Neural progenitor cell (in vitro differentiated cells): Measurements from ENCODE around the gene RPS19. TPM values are rescaled to one million over a fixed set of nuclear protein-coding genes. Genes with fewer than 3 reads are reported as not detected.

Source experiments
- DNase-seq: peaks from one replicate; pipeline ENCODE4 v3.0.0-alpha.2; 2016; ENCODE audit warnings: low spot score
- H2AFZ ChIP-seq: fragments of 200-600 bp; sonication (generic); replicated peaks from 2 replicates; pipeline ENCODE4 v1.6.1; 2016; ENCODE audit warnings: antibody characterized with exemption
- H3F3A ChIP-seq: fragments of 200-600 bp; sonication (generic); 2 replicates; pipeline ENCODE4 v1.6.1; 2016; ENCODE audit warnings: antibody characterized with exemption, low read depth
- H3K27ac ChIP-seq: fragments of 200-600 bp; sonication (generic); 2 replicates; pipeline ENCODE4 v1.5.1; 2016; ENCODE audit warnings: mild to moderate bottlenecking
- H3K27me3 ChIP-seq: fragments of 200-600 bp; sonication (generic); 2 replicates; pipeline ENCODE4 v1.6.1; 2016; ENCODE audit warnings: mild to moderate bottlenecking, moderate library complexity
- H3K36me3 ChIP-seq: fragments of 200-600 bp; sonication (generic); 2 replicates; pipeline ENCODE4 v1.5.1; 2016
- H3K4me1 ChIP-seq: fragments of 200-600 bp; sonication (generic); 2 replicates; pipeline ENCODE4 v1.6.1; 2016; ENCODE audit warnings: mixed run types
- H3K4me2 ChIP-seq: fragments of 200-600 bp; sonication (generic); 2 replicates; pipeline ENCODE4 v1.6.1; 2016
- H3K4me3 ChIP-seq: fragments of 200-600 bp; sonication (generic); 2 replicates; pipeline ENCODE4 v1.5.1; 2016
- H3K79me2 ChIP-seq: fragments of 200-600 bp; sonication (generic); 2 replicates; pipeline ENCODE4 v1.6.1; 2016; ENCODE audit warnings: low read depth
- H3K9ac ChIP-seq: fragments of 200-600 bp; sonication (generic); 2 replicates; pipeline ENCODE4 v1.6.1; 2016
- H3K9me3 ChIP-seq: fragments of 200-600 bp; sonication (generic); 2 replicates; pipeline ENCODE4 v1.5.1; 2016; ENCODE audit warnings: low read depth
- H4K20me1 ChIP-seq: fragments of 200-600 bp; sonication (generic); 2 replicates; pipeline ENCODE4 v1.6.1; 2016; ENCODE audit warnings: low read depth
- H3K27ac Mint-ChIP-seq: 3 replicates; pipeline ENCODE4 v1.8.0; 2021; ENCODE audit warnings: mixed read lengths
- H3K27me3 Mint-ChIP-seq: 2 replicates; pipeline ENCODE4 v1.8.0; 2022; ENCODE audit warnings: low read depth, mild to moderate bottlenecking, inconsistent platforms, moderate library complexity, mixed read lengths; ENCODE audit not compliant: insufficient read depth
- H3K36me3 Mint-ChIP-seq: 3 replicates; pipeline ENCODE4 v1.8.0; 2021; ENCODE audit warnings: mixed read lengths
- H3K4me1 Mint-ChIP-seq: 3 replicates; pipeline ENCODE4 v1.8.0; 2021; ENCODE audit warnings: mixed read lengths
- H3K4me3 Mint-ChIP-seq: 3 replicates; pipeline ENCODE4 v1.8.0; 2021; ENCODE audit warnings: mild to moderate bottlenecking, moderate library complexity, mixed read lengths
- H3K9me3 Mint-ChIP-seq: 3 replicates; pipeline ENCODE4 v1.8.0; 2020; ENCODE audit warnings: mixed read lengths
- EZH2 ChIP-seq: fragments of 200-600 bp; sonication (generic); IDR thresholded peaks from 2 replicates; pipeline ENCODE4 v1.6.1; 2017; ENCODE audit warnings: antibody characterized with exemption, mild to moderate bottlenecking, moderate library complexity
- EZH2phosphoT487 ChIP-seq: fragments of 200-600 bp; sonication (generic); IDR thresholded peaks from 2 replicates; pipeline ENCODE4 v1.6.1; 2017; ENCODE audit warnings: antibody characterized with exemption
- total RNA-seq: library from RNA; depleted of rRNA; stranded (reverse); fragments of >200 nt; gene quantifications from 2 replicates; pipeline ENCODE4 v1.2.3, GENCODE V29; 2015; ENCODE audit warnings: low replicate concordance
- TF ChIP-seq, protein P1 (sequence below): fragments of 200-600 bp; sonication (generic); IDR thresholded peaks from 2 replicates; pipeline ENCODE4 v1.5.1; 2017; ENCODE audit warnings: antibody characterized with exemption, mild to moderate bottlenecking

RPS19 gene
- total RNA-seq, 1 donor from 2014 or later, result 1,422 TPM

DNA sequence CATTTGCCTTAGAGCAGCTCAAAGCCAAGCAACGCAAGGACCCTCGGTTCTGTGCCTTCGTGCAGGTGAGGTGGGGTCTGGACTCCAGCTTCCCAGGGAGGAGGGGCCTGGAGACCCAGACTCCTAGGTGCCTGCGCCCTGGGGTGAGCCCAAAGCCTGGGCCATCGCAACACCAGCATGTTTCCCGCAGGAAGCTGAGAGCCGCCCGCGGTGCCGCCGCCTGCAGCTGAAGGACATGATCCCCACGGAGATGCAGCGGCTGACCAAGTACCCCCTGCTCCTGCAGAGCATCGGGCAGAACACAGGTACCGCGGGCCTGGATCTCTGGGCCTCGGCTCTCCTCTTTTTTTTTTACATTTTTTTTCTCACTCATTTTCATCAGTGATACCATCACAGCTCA, 42.5 kb downstream of the RPS19 start:
- Mint-ChIP-seq H3K4me1 (no peaks in the 10 kb centered on the region), H3K36me3 (peaks cover 8% of the 10 kb centered on the region), H3K27me3 (peaks cover 2% of the 10 kb centered on the region), H3K4me3 (no peak overlapping the region), H3K27ac (no peak overlapping the region), H3K9me3 (no peaks in the 10 kb centered on the region)
- Histone ChIP-seq H3K4me2 (no peak overlapping the region), H3K4me1 (no peaks in the 10 kb centered on the region), H3K79me2 (no peaks in the 10 kb centered on the region), H3K4me3 (no peak overlapping the region), H2AFZ (no peak overlapping the region), H3F3A (no peaks in the 10 kb centered on the region), H3K9me3 (no peaks in the 10 kb centered on the region), H4K20me1 (no peaks in the 10 kb centered on the region), H3K36me3 (no peaks in the 10 kb centered on the region), H3K9ac (no peak overlapping the region), H3K27me3 (no peaks in the 10 kb centered on the region), H3K27ac (no peak overlapping the region)
- TF ChIP-seq, protein P1, sequence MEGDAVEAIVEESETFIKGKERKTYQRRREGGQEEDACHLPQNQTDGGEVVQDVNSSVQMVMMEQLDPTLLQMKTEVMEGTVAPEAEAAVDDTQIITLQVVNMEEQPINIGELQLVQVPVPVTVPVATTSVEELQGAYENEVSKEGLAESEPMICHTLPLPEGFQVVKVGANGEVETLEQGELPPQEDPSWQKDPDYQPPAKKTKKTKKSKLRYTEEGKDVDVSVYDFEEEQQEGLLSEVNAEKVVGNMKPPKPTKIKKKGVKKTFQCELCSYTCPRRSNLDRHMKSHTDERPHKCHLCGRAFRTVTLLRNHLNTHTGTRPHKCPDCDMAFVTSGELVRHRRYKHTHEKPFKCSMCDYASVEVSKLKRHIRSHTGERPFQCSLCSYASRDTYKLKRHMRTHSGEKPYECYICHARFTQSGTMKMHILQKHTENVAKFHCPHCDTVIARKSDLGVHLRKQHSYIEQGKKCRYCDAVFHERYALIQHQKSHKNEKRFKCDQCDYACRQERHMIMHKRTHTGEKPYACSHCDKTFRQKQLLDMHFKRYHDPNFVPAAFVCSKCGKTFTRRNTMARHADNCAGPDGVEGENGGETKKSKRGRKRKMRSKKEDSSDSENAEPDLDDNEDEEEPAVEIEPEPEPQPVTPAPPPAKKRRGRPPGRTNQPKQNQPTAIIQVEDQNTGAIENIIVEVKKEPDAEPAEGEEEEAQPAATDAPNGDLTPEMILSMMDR, result no peak
- TF ChIP-seq EZH2, result no peak
- no peak for TF ChIP-seq EZH2phosphoT487
- DNase-seq, result no peak

DNA sequence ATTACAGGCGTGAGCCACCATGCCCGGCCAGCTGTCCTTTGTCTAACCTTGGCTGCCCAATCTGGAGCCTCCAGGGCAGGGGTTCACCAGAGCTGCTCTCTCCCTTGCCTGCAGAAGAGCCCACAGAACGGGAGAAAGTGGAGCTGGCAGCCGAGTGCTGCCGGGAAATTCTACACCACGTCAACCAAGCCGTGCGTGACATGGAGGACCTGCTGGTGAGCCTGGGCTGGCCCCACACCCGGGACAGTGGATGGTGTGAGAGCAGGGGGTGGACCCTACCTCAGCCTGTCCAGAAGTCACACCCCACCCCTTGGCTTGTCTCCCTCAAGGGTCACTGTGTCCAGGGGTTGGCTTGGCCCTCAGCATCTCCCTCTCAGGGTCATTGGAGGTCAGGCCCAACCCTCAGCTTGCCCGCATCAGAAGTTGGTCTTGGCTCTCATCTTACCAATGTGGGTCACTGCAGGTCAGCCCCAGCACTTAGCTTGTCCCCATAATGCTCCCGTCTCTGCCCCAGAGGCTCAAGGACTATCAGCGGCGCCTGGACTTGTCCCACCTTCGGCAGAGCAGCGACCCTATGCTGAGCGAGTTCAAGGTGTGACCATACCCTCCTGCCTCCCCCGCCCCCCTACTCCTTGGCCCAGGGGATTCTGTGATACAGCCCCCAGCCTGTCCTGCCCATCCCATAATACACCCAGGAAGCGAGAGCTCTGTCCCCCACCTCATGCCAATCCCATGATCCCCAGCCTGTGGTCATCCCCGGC, 43.3 kb downstream of the RPS19 start:
- no peak overlapping the region for H3K4me3 ChIP-seq

DNA sequence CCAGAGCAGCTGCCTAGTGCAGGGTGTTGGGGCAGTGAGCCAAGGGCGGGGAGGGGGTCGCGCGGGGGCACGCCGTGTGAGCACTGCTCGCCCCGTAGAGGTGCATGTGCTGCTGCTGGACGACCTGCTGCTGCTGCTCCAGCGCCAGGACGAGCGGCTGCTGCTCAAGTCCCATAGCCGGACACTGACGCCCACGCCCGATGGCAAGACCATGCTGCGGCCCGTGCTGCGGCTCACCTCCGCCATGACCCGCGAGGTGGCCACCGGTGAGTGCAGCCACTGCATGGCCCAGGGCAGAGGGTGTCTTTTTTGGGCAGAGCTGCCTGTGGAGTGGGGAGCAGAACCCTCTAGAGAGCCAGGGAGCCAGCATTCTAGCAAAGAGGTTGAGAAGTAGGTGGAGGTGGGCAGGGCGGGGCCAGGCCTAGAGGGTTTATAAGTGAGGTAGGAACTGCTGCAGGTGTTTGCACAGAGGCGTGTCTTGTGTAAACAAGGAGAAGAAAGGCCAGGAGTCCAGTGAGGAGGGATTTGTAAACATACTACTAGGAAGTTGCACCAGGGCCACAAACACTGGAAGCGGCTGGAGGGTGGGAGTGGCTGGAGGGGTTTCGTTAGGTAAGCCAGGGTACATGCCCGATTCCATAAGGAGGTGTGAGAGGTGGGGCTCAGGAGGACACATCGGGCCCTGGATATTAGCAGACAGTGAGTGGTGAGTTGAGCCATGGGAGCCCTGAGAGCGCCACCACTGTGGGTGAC, 44.2 kb downstream of the RPS19 start:
- H4K20me1 ChIP-seq, result no peaks in the 10 kb centered on the region
- H3K9ac ChIP-seq, result no peak overlapping the region
- no peak for TF ChIP-seq EZH2
- TF ChIP-seq, protein P1, result no peak
- no peak for TF ChIP-seq EZH2phosphoT487
- no peaks in the 10 kb centered on the region for H3K4me1 ChIP-seq
- no peaks in the 10 kb centered on the region for H3K36me3 ChIP-seq
- no peak overlapping the region for H3K4me2 ChIP-seq
- H3K79me2 ChIP-seq, result no peaks in the 10 kb centered on the region
- no peak overlapping the region for H3K4me3 ChIP-seq
- Mint-ChIP-seq H3K27me3 (peaks cover 2% of the 10 kb centered on the region), H3K36me3 (peaks cover 5% of the 10 kb centered on the region), H3K4me3 (no peak overlapping the region), H3K27ac (no peak overlapping the region), H3K9me3 (no peaks in the 10 kb centered on the region), H3K4me1 (no peaks in the 10 kb centered on the region)
- peaks cover 7% of the 10 kb centered on the region for H3K27me3 ChIP-seq
- H3K27ac ChIP-seq, result no peak overlapping the region
- H3K9me3 ChIP-seq, result no peaks in the 10 kb centered on the region
- DNase-seq, result no peak
- no peaks in the 10 kb centered on the region for H3F3A ChIP-seq
- H2AFZ ChIP-seq, result no peak overlapping the region

More for the DNA sequence above, 43.3 kb downstream of the RPS19 start:
- no peaks in the 10 kb centered on the region for H3K9me3 Mint-ChIP-seq
- H3K27ac Mint-ChIP-seq, result no peak overlapping the region
- H3K4me3 Mint-ChIP-seq, result no peak overlapping the region
- no peak overlapping the region for H2AFZ ChIP-seq
- H3K36me3 ChIP-seq, result no peaks in the 10 kb centered on the region
- TF ChIP-seq EZH2phosphoT487 (no peak), EZH2 (no peak)
- TF ChIP-seq, protein P1, result no peak
- no peak for DNase-seq
- no peak overlapping the region for H3K27ac ChIP-seq
- no peak overlapping the region for H3K9ac ChIP-seq
- no peaks in the 10 kb centered on the region for H3K79me2 ChIP-seq
- no peaks in the 10 kb centered on the region for H3K9me3 ChIP-seq
- no peaks in the 10 kb centered on the region for H4K20me1 ChIP-seq
- H3F3A ChIP-seq, result no peaks in the 10 kb centered on the region
- H3K36me3 Mint-ChIP-seq, result peaks cover 8% of the 10 kb centered on the region
- H3K27me3 Mint-ChIP-seq, result peaks cover 2% of the 10 kb centered on the region
- H3K4me1 Mint-ChIP-seq, result no peaks in the 10 kb centered on the region
- H3K27me3 ChIP-seq, result no peaks in the 10 kb centered on the region
- no peak overlapping the region for H3K4me2 ChIP-seq
- no peaks in the 10 kb centered on the region for H3K4me1 ChIP-seq
